SH-SY5Y (cell line): ENCODE measurements around the gene DNAJC5G.

ENCODE experiments used
- GATA2 ChIP-seq: IDR thresholded peaks from 2 replicates; pipeline ENCODE4 v1.6.1; 2011; ENCODE audit warnings: mild to moderate bottlenecking, low read depth, low read length
- GATA3 ChIP-seq: IDR thresholded peaks from 2 replicates; pipeline ENCODE4 v1.6.1; 2011; ENCODE audit warnings: low read depth, mild to moderate bottlenecking, low read length, moderate library complexity

GRCh38 chr2:27275211-27276150 is at the start of gene DNAJC5G:
- TF ChIP-seq GATA2 (no peak), GATA3 (no peak)
